ENCODE measurements around the gene TINAGL1. TPM values are rescaled to one million over a fixed set of nuclear protein-coding genes. Genes with fewer than 3 reads are reported as not detected.

TINAGL1 gene
- total and polyA plus RNA-seq, 12 donors = 139 to 336 (median 203) TPM

DNA sequence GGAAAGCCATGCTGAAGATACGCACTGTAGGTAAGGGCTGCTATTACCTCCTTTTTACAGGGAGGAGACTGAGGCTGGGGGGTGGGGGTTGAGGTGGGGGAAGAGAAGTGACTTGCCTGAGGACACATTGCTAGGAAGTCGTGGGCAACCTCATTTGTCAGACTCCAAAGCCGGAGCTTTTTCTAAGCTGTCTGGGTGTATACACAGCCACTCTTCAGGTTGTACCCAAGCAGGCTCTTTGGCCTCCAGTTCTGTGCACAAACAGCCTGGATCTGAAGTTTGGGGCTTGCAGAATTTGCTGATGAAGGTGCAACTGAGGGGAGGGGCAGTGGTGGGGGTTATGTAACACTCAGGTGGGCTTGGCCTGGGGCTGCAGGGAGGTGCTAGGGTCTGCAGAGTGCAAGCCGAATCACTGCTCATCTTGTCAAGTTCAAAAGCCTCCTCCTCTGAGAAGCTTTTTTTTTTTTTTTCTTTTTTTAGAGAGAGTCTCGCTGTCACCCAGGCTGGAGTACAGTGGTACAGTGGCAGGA lies 16.9 kb downstream of the TINAGL1 start:
- Histone ChIP-seq H3K36me3 (no peaks in the 10 kb centered on the region), H3K4me3 (no peak overlapping the region), H3K27me3 (peaks cover 0 to 13% (median 0%) of the 10 kb centered on the region in 7 donors), H3K27ac (no peak overlapping the region), H3K9me3 (no peaks in the 10 kb centered on the region), H3K4me1 (peaks cover 7 to 70% (median 23%) of the 10 kb centered on the region in 9 donors)
- intact Hi-C loops (cut with DNase I) = loop anchor here in 2 of 10 donors (2.0 kb wide), 2 partner anchors 26 to 28 kb away; no protein-coding TSS in a partner anchor
- TF ChIP-seq, protein P1, sequence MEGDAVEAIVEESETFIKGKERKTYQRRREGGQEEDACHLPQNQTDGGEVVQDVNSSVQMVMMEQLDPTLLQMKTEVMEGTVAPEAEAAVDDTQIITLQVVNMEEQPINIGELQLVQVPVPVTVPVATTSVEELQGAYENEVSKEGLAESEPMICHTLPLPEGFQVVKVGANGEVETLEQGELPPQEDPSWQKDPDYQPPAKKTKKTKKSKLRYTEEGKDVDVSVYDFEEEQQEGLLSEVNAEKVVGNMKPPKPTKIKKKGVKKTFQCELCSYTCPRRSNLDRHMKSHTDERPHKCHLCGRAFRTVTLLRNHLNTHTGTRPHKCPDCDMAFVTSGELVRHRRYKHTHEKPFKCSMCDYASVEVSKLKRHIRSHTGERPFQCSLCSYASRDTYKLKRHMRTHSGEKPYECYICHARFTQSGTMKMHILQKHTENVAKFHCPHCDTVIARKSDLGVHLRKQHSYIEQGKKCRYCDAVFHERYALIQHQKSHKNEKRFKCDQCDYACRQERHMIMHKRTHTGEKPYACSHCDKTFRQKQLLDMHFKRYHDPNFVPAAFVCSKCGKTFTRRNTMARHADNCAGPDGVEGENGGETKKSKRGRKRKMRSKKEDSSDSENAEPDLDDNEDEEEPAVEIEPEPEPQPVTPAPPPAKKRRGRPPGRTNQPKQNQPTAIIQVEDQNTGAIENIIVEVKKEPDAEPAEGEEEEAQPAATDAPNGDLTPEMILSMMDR (IDR thresholded peaks at IDR 0.05) = no peak
- no peak for ATAC-seq
- WGBS, 2 donors = 84 to 88% methylated on average over 5 of the region's 5 CpGs
- DNase-seq = no peak

DNA sequence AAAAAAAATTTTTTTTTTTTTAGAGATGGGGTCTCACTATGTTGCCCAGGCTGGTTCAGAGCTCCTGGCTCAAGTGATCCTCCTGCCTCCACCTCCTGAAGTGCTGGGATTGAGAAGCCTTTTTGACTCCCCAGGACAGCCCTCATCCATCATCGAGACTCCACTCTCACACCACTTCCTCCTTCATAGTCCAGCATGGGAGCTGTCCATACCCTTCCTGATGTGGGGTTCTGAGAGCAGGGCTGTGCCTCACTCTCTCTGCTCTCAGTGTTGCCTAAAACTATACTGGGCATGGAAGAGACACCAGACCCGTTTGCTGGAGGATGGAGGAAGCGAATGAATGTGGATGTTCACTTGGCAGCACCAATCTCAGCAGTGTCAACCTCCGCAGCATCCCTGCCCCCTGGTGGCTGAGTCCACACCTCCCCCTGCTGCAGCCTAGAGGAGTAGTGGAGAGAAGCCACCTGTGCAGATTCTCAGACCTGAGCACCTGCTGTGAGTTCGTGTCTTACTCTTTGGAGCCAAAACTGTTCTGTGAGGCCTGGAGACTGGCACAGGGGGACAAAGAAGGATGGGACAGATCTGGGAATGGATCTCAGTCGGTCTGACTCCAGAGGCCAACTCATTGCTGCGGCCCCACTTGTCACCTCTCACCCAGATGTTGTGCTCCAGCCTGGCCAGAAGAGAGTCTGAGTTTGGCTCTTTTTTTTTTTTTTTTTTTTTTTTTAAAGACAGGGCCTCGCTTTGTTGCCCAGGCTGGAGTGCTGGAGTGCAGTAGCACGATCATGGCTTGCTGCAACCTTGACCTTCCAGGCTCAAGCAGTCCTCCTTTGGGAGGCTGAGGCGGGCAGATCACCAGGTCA lies 17.7 kb downstream of the TINAGL1 start:
- intact Hi-C loops (cut with DNase I) = loop anchor here in 9 of 10 donors (1.0 to 2.0 kb wide), 3 partner anchors 27 to 30 kb away; no protein-coding TSS in a partner anchor
- Histone ChIP-seq H3K27me3 (peaks cover 0 to 6% (median 0%) of the 10 kb centered on the region in 7 donors), H3K36me3 (no peaks in the 10 kb centered on the region), H3K27ac (no peak overlapping the region), H3K4me3 (no peak overlapping the region), H3K9me3 (no peaks in the 10 kb centered on the region), H3K4me1 (peaks cover under 1 to 62% (median 15%) of the 10 kb centered on the region in 9 donors)
- ATAC-seq (peak; percentile 74 to 93 (median 86)), DNase-seq (peak; percentile 82 to 87)
- TF ChIP-seq, protein P1 (IDR thresholded peaks at IDR 0.05) = peak; percentile 81 to 93 (median 91)
- WGBS, 2 donors = 43 to 55% methylated on average over 10 of the region's 10 CpGs

DNA sequence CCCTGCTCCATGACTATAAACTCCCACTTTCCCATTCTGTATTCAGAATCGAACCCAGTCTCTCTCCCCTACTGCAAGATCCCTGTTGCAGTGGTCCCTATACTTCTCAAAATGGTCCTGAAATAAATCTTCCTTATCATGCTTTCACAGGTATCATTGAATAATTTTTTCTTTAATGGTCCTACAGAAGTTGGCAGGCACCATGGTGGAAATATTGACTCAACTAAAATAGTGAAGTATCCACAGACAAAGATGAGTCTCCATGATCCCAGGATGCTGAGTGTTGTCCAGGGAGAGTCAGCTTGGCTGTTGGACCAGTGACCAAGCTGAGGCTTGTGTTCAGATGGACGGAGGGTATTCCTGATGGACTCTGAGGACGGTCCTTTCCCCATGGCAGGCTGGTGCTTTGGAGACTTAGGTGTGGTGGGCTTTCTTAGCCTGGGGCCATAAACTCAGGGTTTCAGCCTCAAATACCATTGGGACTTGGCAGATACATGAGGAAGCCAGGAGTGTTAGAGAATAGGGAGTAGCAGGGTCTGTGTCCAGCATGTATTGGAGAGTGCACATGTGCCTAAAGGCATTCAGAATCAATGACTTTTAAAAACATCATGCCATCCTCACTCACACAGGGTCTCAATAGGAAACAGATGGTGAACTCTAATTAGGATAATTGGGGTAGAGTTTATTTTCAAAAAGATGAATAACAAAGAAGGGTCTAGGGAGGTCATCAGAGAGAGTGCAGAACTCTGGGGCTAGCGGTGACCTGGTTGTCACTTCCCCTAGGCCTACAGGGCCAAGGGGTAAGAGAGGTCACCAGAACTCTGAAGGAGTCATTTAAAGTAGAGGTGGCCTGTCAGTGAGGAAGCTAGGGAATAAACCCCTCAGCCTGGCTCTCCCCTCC lies 19.8 kb downstream of the TINAGL1 start:
- Histone ChIP-seq H3K36me3 (no peaks in the 10 kb centered on the region), H3K4me1 (peaks cover 0 to 50% (median 9%) of the 10 kb centered on the region in 9 donors), H3K27ac (peak overlapping the region in 7 of 10 donors; percentile 6 to 72 (median 50)), H3K27me3 (no peaks in the 10 kb centered on the region), H3K9me3 (no peaks in the 10 kb centered on the region), H3K4me3 (no peak overlapping the region)
- intact Hi-C loops (cut with DNase I) = loop anchor here in 1 of 10 donors (5.0 kb wide), 1 partner anchor 34 kb away; no protein-coding TSS in a partner anchor
- ATAC-seq (no peak), DNase-seq (peak in 1 of 2 donors; percentile 1)
- 83 to 88% methylated on average over 4 of the region's 4 CpGs for WGBS, 2 donors
- TF ChIP-seq, protein P1 (IDR thresholded peaks at IDR 0.05) = no peak

- no peak for ATAC-seq
- TF ChIP-seq, protein P1 (IDR thresholded peaks at IDR 0.05) = no peak
- no peak for DNase-seq
- no peaks in the 10 kb centered on the region for H3K27me3 ChIP-seq
- peaks cover 0 to 46% (median 9%) of the 10 kb centered on the region in 9 donors for H3K4me1 ChIP-seq
- WGBS, 2 donors = 34 to 47% methylated on average over 6 of the region's 6 CpGs
- H3K27ac ChIP-seq = peak overlapping the region in 7 of 10 donors; percentile 6 to 72 (median 50)
- H3K4me3 ChIP-seq = no peak overlapping the region
- H3K9me3 ChIP-seq = no peaks in the 10 kb centered on the region
- H3K36me3 ChIP-seq = no peaks in the 10 kb centered on the region
- intact Hi-C loops (cut with DNase I) = loop anchor here in 1 of 10 donors (5.0 kb wide), 1 partner anchor 34 kb away; no protein-coding TSS in a partner anchor
These were observed 20.4 kb downstream of the TINAGL1 start for GRCh38 chr1:31596737-31597097.

Measured in heart right ventricle (tissue), 16 donors.